Stimulated activated CD8-positive, alpha-beta memory T cell treated with anti-CD3 and anti-CD28 coated beads, Interleukin-4, amount 100 ng/mL, for 1 hour (primary cell): ENCODE results near the gene EPHB3.
"Not testable (repeated sequence)": the region's sequence is repeated elsewhere in the genome, so short reads cannot be mapped to it uniquely, and the experiment has no call there.

ENCODE experiments used
- DNase-seq, 2 donors: peaks; one replicate each; pipeline ENCODE4 v3.0.0-alpha.2; 2020; ENCODE audit warnings: low read depth in 2 of 2, low spot score in 1 of 2

Gene EPHB3

DNA sequence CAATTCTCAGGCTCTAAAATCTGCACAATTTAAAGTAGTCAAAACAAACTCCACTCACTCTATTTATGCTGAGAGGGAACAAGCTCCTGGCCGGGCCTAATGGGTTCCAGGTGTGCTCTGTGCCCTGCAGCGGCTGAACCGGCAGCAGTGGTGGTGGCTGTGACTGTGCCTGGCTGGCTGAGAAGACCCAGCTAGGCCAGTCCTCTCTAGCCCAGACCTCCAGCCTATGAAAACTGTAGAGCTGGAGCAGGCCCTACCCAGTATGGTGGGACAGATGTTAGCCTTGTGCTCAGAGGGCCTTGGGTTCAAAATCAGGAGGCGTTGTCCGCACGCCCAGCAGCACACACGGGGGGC, 37.0 kb downstream of the EPHB3 start:
- no peak for DNase-seq

DNA sequence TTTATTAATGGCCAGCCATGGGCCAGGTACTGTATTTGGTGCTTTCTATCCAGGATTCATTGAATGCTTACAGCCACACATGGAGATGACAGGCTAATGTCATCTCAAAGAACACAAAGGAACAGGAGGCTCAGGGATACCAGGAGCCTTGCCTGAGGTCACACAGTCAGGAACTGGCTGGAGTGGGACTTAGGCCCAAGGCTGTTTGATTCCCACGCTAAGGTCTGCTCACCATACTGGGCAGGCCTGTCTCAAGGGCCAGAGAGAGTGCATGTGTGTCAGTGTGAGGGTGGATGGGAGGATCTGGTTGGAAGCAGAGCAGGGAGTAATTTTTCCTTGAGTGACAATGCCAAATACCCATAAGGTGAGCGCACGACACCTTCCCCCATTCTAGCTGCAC, 37.6 kb downstream of the EPHB3 start:
- no peak for DNase-seq

DNA sequence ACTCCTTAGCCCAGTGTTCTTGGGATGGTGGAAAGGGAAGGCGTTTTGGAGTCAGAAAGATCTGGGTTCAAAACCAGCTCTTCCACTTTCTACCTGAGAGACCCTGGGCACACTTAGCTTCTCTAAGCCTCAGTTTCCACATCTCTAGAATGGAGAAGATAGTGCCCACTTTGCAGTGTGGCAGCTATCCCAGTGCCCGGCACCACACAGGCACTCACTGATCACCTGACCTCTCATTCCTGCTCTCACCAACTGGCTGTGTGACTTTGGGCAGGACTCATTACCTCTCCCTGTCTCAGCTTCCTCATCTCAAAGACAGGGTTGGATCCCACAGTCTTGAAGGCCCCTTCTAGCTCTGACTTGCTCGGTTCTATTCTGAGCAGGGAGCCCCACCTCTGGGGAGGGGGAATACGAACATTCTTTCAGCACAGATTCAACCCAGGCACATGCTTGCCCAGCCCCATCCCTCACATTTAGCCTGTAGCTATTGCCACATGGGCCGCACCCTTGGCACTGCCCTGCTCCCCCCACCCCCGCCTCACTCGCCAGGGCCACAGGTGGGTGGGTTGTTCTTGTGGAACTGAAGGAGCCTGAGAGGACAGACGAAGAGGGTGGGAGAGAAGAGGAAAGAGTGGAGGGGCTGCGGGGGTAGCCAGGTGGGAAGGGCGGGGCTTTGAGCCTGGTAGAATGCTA, 39.2 kb downstream of the EPHB3 start:
- no peak for DNase-seq

DNA sequence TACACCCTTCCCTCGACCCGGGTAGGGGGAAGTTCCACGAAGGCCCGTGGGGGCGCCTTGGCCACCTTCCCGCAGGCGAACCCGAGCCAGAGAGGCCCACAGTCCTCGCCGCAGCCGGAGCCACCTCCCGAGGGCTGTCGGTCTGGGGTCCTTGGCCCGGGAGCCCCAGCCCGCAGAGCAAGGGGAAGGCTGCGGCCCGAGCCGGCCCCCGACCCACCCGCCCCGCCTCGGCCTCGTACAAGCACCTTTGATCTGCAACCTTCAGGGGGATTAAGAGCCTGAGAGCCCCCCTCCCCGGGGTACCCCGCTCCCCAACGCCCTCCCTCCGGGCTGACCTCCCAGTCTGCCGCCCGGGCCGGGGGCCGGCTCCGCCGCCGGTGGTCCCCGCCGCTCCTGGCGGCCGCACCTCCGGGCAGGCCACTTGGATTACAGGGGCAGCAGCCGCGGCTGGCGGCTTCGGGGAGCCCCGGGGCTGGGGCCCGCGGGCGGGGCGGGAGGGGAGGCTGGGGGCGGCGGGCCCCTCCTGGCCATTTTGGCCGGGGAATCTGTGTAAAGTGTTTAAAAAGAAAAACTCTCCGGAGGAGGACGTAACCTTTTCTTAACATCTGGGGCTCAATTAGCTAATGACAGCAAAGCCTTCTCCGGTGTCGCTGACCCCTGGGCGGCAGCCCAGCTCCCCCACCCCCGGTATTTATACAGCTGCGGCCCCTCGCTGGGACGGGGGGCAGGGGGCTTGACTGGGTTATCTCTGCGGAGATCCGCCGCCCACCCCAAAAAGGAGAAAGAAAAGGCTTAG, 40.2 kb downstream of the EPHB3 start:
- DNase-seq: no peak

DNA sequence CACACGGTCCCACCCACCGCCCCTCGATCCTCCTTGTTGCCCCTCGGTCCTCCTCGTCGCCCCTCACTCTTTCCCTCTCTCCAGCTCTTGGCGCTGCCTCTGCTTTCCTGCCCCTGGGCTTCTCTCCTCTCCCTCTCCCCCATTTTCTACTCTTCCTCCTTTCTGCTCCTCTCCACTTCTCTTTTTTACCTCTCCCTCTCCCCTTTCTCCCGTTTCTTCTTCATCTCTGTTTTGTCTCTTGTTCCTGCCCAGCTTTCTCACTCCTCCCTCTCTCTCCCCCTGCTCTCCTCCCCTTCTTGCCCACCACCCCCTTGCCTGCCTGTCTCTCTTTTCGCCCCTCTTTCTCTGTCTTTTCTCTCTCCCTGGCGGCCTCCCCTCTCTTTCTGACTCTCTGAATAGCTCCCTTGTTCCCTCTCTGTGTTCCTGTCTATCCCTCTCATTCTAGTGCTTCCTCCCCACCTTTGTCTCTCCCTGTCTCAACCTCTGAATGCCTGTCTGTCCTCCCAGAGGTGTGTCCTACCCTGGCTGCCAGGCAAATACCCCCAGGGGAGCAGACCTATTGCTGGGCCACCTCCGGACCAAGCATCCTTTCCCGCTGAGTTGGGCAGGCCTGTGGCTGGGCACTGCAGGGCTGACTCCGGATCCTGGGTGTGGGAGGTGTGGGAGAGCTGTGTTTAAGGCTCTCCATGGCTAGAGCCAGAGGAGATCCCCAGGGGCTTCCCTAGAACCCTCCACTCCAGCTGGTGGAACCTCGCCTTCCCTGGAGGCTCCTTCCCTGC, 41.0 kb downstream of the EPHB3 start:
- no peak for DNase-seq

GRCh38 chr3:184603151-184604030, 41.8 kb downstream of the EPHB3 start:
- DNase-seq: no peak

DNA sequence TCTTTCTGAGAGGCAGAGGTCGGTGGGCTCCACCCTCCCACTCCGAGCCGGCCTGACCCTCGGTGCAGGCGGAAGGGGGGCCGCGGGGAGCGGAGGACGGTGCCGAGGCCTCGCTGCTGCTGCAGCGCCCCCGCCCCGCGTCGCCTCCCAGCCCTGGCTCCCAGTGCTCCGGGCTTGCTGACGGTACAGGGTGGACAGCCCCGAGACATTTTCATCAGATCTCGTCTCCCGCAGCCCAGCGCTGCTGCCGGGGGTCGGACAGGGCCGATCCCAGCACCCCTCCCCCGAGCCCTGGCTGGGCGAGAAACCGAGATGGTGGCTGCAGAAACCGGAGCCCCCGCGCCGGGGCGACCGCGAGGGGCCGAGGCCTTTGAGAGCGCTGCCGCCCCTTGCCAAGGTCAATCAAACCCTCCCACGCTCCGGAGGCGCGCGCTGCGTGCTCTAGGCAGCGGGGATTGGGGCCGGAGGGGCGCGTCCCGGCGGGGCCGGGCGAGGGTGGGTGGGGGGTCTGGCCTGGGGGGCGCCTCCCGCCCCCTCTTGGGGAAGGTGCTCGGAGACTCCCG, 42.5 kb downstream of the EPHB3 start:
- no peak for DNase-seq

DNA sequence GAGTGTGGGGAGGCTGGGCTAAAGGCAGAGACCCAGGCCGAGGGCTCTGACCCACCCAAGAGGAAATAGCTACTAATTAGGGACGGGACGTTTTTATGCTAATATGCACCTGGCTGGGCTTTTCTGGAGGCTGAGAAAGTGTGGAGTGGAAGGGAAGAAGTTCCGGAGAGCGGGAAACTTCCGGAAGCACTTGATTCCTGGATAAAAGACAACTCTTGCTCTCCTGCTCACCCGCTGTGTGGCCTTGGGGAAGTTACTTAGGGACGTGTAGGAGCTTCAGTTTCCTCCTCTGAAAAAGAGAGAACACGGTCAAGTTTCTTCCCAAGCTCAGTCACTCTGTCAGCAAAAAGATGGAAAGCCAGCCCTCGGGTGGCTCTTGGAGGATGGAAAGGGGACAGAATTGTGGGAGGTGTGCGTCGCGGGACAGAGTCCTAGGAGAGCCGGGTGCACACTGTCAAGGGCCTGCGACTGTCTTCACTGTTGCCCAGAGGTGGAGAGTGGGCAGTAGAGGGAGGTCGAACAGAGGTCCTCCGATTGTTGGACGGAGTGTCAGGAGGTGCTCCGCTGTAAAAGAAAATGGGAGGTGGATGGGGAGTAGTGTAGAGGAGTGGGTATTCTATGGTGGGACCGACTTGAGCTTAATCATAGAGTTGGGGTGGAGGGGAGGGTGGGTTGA, 43.2 kb downstream of the EPHB3 start:
- no peak for DNase-seq

DNA sequence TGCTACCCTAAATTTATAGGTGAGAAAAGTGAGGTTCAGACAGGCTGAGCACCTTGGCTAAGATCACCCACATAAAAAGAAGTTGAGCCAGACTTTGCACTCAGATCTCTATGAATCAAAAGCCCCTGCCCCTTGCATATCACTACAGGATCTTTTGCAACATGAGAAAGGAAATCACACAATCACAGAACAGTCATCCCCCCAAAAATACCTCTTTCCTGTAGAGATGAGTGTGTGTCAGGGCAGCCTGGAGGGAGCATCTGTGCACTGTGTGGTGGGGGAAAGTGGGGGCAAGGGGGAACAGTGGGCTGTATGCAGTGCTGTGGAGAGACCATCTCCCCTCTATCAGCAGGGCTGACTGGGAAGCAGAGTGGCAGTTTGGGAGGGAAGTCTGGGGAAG, 46.6 kb downstream of the EPHB3 start:
- no peak for DNase-seq

DNA sequence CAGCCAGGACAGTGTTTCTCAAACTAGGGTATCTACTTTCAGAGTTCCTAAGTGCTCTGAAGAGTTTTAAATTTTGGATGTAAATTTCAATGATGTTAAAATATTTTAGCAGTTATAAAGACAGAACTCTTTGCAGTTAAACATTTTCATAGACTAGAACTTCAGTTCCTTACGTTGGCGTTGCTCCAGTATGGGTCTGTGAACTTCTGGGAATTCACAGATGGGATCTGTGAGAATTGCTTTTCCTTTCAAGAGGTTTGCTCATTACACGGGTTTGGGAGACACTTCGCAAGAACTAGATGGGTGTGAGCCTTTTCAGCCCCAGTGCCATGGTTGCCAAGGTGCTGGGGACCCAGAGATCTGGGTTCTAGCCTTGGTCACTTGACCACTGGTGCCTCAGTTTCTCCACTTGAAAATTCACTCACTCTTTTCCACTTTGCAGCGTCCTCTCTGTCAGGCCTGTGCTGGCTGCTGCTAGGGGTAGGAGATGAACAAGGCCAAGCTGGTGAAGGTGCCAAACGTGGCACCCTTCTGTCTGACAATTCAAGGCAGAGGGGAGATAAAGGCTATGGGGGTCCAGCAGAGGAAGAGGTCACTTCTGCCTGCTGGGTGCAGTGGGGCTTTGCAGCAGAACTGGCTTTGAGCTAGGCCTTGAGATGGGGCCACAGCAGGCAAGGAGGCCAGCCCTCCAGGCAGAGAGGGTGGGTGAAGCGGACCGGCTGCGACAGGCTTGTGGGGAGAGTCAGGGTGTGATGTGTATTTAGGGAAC, 48.1 kb downstream of the EPHB3 start:
- no peak for DNase-seq

GRCh38 chr3:184610245-184610871, 48.8 kb downstream of the EPHB3 start:
- no peak for DNase-seq

GRCh38 chr3:184611607-184612281, 50.2 kb downstream of the EPHB3 start:
- DNase-seq: no peak

GRCh38 chr3:184615396-184615795, 53.8 kb downstream of the EPHB3 start:
- DNase-seq: no peak

DNA sequence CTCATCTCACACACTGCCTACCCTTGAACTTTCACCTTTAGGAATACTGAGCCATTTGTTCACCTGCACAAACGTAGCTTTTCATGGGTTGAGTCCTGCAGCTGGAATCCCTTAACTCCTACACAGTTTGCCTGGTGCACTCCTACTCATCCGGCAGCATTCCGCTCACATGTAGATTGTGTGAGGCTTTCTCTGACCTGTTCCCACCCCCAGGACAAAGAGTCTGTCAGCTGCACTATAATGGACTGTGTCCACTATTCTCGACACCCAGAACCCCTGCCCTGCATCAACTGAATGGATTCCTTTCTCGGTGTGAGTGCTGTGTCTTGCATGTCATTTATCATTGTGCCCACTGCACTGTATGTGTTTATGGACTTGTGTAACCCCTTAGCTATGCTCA, 54.9 kb downstream of the EPHB3 start:
- no peak for DNase-seq

DNA sequence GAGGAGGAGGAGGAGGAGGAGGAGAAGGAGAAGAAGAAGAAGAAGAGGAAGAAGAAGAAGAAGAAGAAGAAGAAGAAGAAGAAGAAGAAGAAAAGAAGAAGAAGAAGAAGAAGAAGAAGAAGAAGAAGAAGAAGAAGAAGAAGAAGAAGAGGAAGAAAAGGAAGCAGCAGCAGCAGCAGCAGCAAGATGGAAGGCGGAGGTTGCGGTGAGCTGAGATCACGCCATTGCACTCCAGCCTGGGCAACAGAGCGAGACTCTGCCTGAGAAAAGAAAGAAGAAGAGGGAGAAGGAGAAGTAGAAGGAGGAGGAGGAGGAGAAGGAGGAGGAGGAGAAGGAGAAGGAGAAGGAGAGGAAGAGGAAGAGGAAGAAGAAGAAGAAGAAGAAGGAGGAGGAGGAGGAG, 55.7 kb downstream of the EPHB3 start:
- not testable (repeated sequence) for DNase-seq

DNA sequence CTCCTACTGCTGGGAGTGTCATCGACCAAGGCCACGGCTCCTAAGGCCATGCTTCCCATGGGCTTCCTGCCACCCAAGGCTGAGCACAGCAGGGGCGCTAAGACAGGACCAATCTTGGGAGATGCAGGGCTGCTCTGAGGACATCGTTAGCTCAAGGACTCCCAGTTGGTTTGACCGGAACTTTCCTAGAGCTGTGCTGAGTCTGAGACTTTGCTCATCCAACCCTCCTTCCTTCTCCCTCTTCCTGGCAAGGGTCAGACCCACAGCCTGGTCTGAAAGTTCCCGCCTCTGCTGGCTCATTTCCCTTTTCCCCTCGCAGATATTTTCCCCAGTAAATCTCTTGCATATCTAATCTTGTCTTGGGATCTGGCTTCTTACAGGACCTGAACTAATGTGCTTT, 57.2 kb downstream of the EPHB3 start:
- no peak for DNase-seq

- DNase-seq: no peak
Measured at GRCh38 chr3:184619369-184619768, 57.8 kb downstream of the EPHB3 start.

DNA sequence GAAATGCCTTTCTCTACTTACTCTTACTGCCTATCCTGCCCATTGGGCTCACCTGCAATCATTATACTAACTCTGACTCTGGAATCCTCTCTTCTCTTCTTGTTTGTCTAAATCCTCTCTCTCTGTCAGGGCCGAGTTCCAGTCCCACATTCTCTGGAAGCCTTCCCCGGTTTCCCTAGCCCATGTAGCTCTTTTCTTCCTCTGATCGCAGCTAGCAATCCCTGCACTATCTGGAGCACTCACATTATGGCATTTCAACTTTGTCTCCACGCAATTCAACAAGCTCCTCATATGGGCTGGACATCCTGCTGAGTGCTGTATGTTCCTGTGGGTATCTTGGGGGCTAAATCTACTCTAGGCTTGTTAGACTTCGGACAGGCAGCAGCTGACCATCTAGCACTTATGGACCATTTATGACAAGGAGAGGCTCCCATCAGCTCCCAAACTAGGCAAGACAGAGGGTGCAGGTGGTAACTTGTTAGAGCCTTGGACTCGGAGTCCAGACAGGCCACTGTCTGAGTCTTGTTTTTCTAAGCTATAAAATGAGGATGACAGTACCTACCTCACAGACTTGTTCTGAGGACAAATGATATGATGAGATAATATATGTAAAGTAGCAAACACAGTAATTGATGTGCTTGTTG, 58.3 kb downstream of the EPHB3 start:
- DNase-seq: no peak
